Measurements from ENCODE around the gene ADAMTS20. TPM values are rescaled to one million over a fixed set of nuclear protein-coding genes. Genes with fewer than 3 reads are reported as not detected.

The ADAMTS20 gene
- total RNA-seq, 1 experiment from 2014 or later: 6.0 TPM

GRCh38 chr12:43402436-43402835 is 149.6 kb downstream of the ADAMTS20 start (continued):
- TF ChIP-seq, protein P1, sequence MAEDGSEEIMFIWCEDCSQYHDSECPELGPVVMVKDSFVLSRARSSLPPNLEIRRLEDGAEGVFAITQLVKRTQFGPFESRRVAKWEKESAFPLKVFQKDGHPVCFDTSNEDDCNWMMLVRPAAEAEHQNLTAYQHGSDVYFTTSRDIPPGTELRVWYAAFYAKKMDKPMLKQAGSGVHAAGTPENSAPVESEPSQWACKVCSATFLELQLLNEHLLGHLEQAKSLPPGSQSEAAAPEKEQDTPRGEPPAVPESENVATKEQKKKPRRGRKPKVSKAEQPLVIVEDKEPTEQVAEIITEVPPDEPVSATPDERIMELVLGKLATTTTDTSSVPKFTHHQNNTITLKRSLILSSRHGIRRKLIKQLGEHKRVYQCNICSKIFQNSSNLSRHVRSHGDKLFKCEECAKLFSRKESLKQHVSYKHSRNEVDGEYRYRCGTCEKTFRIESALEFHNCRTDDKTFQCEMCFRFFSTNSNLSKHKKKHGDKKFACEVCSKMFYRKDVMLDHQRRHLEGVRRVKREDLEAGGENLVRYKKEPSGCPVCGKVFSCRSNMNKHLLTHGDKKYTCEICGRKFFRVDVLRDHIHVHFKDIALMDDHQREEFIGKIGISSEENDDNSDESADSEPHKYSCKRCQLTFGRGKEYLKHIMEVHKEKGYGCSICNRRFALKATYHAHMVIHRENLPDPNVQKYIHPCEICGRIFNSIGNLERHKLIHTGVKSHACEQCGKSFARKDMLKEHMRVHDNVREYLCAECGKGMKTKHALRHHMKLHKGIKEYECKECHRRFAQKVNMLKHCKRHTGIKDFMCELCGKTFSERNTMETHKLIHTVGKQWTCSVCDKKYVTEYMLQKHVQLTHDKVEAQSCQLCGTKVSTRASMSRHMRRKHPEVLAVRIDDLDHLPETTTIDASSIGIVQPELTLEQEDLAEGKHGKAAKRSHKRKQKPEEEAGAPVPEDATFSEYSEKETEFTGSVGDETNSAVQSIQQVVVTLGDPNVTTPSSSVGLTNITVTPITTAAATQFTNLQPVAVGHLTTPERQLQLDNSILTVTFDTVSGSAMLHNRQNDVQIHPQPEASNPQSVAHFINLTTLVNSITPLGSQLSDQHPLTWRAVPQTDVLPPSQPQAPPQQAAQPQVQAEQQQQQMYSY (CRISPR knock-in tag; IDR thresholded peaks at IDR 0.05): no peak
- TF ChIP-seq NR1H2 (CRISPR knock-in tag; IDR thresholded peaks at IDR 0.05): no peak
- TF ChIP-seq, protein P2, sequence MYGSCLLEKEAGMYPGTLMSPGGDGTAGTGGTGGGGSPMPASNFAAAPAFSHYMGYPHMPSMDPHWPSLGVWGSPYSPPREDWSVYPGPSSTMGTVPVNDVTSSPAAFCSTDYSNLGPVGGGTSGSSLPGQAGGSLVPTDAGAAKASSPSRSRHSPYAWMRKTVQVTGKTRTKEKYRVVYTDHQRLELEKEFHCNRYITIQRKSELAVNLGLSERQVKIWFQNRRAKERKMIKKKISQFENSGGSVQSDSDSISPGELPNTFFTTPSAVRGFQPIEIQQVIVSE (CRISPR knock-in tag; IDR thresholded peaks at IDR 0.05; ENCODE audit: borderline replicate concordance): no peak
- TF ChIP-seq NFATC4 (CRISPR knock-in tag; IDR thresholded peaks at IDR 0.05): no peak
- no peak for TF ChIP-seq HMGXB4 (CRISPR knock-in tag; IDR thresholded peaks at IDR 0.05)
- TF ChIP-seq GTF2I (CRISPR knock-in tag; conservative IDR thresholded peaks at IDR 0.05): no peak

- H3K27ac Mint-ChIP-seq: no peak overlapping the region
- CTCF ChIA-PET: no interaction called here
- ATAC-seq (no peak), DNase-seq (ENCODE audit: low spot score) (no peak)
- no peak overlapping the region for H3K4me3 Mint-ChIP-seq
- H3K27me3 Mint-ChIP-seq (ENCODE audit: low read depth): no peaks in the 10 kb centered on the region
- H3K36me3 Mint-ChIP-seq: no peaks in the 10 kb centered on the region
- POLR2A ChIA-PET: no interaction called here
- no peaks in the 10 kb centered on the region for H3K9me3 Mint-ChIP-seq
- H3K4me1 Mint-ChIP-seq: no peaks in the 10 kb centered on the region
- TF ChIP-seq FOXK1 (CRISPR knock-in tag; IDR thresholded peaks at IDR 0.05): no peak
- no peak for TF ChIP-seq SP1 (CRISPR knock-in tag; conservative IDR thresholded peaks at IDR 0.05)
- TF ChIP-seq TCF7 (CRISPR knock-in tag; IDR thresholded peaks at IDR 0.05; ENCODE audit: low read depth): no peak
- TF ChIP-seq OVOL2 (CRISPR knock-in tag; IDR thresholded peaks at IDR 0.05; ENCODE audit: borderline replicate concordance): no peak
- no peak for TF ChIP-seq FOXP1 (CRISPR knock-in tag; IDR thresholded peaks at IDR 0.05; ENCODE audit: borderline replicate concordance)
- TF ChIP-seq TP53 (CRISPR knock-in tag; IDR thresholded peaks at IDR 0.05): no peak
- TF ChIP-seq, protein P1 (CRISPR knock-in tag; IDR thresholded peaks at IDR 0.05): no peak
- TF ChIP-seq NFE2L1 (CRISPR knock-in tag; IDR thresholded peaks at IDR 0.05): no peak
- TF ChIP-seq ZNF423 (CRISPR knock-in tag; IDR thresholded peaks at IDR 0.05): no peak
- TF ChIP-seq, protein P3, sequence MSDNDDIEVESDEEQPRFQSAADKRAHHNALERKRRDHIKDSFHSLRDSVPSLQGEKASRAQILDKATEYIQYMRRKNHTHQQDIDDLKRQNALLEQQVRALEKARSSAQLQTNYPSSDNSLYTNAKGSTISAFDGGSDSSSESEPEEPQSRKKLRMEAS (CRISPR knock-in tag; IDR thresholded peaks at IDR 0.05): no peak
- TF ChIP-seq, protein P2 (CRISPR knock-in tag; IDR thresholded peaks at IDR 0.05; ENCODE audit: borderline replicate concordance): no peak
- TF ChIP-seq, protein P4, sequence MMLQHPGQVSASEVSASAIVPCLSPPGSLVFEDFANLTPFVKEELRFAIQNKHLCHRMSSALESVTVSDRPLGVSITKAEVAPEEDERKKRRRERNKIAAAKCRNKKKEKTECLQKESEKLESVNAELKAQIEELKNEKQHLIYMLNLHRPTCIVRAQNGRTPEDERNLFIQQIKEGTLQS (CRISPR knock-in tag; conservative IDR thresholded peaks at IDR 0.05): no peak
- no peak for TF ChIP-seq AFF4 (CRISPR knock-in tag; IDR thresholded peaks at IDR 0.05; ENCODE audit: borderline replicate concordance)
- TF ChIP-seq ZNF263 (CRISPR knock-in tag; IDR thresholded peaks at IDR 0.05; ENCODE audit: low read depth): no peak
- TF ChIP-seq, protein P5, sequence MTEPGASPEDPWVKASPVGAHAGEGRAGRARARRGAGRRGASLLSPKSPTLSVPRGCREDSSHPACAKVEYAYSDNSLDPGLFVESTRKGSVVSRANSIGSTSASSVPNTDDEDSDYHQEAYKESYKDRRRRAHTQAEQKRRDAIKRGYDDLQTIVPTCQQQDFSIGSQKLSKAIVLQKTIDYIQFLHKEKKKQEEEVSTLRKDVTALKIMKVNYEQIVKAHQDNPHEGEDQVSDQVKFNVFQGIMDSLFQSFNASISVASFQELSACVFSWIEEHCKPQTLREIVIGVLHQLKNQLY (CRISPR knock-in tag; IDR thresholded peaks at IDR 0.05): no peak
Measured at GRCh38 chr12:43401096-43401495, 150.9 kb downstream of the ADAMTS20 start.

All from WTC11 (cell line).